Astrocyte of the cerebellum (primary cell): ENCODE measurements around the gene TP53AIP1.

Source experiments
- DNase-seq: peaks from one replicate; pipeline ENCODE4 v3.0.0-alpha.2; 2011; ENCODE audit warnings: low read depth
- H3K4me3 ChIP-seq: 2 replicates; pipeline ENCODE4 v1.5.1; 2011; ENCODE audit warnings: mild to moderate bottlenecking, low read depth, low read length, moderate library complexity
- in situ Hi-C: cut with HindIII; loops from 2 replicates; pipeline ENCODE4 v1.10.0; 2017; ENCODE audit warnings: low sequenced_read_pairs
- TF ChIP-seq, protein P1 (sequence below): IDR thresholded peaks from 2 replicates; pipeline ENCODE4 v1.5.1; 2012; ENCODE audit warnings: low read length, low read depth, moderate library complexity, mild to moderate bottlenecking; ENCODE audit errors: missing control alignments

TP53AIP1 gene

DNA sequence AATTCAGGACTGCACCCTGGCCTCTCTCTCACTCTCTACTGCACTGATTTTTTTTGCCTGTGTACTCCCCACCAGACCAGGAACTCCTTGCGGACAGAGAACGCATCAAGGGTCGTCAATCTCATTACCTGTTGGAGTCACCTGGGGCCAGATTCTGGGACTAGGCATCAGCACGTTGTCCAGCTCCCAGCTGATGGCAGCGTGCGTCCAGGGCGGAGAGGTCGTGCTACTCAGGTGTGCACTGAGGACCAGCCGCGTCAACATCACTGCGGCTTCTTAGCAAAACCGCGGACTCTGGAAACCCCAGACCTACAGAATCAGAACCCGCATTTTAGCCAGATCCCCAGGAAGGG is 38.4 kb downstream of the TP53AIP1 start:
- no peak for DNase-seq
- TF ChIP-seq, protein P1, sequence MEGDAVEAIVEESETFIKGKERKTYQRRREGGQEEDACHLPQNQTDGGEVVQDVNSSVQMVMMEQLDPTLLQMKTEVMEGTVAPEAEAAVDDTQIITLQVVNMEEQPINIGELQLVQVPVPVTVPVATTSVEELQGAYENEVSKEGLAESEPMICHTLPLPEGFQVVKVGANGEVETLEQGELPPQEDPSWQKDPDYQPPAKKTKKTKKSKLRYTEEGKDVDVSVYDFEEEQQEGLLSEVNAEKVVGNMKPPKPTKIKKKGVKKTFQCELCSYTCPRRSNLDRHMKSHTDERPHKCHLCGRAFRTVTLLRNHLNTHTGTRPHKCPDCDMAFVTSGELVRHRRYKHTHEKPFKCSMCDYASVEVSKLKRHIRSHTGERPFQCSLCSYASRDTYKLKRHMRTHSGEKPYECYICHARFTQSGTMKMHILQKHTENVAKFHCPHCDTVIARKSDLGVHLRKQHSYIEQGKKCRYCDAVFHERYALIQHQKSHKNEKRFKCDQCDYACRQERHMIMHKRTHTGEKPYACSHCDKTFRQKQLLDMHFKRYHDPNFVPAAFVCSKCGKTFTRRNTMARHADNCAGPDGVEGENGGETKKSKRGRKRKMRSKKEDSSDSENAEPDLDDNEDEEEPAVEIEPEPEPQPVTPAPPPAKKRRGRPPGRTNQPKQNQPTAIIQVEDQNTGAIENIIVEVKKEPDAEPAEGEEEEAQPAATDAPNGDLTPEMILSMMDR = no peak
- in situ Hi-C loops = no loop called here
- H3K4me3 ChIP-seq = no peak overlapping the region

DNA sequence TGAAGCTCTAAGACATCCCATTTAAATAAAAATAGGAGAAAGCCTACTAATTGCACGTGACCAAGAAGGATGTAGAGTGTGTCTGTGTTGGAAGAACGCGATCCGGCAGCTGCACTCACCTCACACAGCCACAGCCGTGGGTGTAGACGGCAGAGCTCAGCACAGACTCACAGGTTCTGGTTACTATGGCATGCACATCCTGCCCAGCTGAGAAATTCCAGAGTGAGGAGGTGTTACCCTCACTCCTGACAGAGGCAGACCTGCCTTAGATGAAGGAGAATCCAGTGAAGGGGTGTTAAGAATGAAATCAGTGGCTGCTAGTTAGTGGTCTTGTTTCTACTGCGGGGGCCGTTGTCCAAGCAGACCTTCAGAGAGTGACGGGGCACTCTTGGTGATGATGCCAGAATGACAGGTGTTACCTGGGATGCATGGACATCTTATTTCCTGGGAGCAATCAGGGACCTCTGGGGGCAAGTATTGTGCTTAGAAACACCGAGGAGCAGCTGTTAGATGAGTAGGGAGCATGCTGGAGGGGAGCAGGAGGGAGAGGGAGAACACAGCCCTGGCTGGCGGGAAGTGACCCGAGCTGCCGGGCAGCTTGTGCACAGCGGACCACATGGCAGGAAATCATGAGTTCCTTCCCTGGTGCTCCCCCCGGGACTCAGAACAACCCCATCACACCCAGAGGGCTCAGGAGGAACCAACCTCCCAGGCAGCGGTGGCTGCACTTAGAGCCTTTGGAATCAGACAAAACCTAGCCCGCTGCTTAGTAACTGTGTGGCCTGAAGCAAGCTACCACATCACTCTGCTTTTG is 39.2 kb downstream of the TP53AIP1 start:
- TF ChIP-seq, protein P1 = no peak
- no peak for DNase-seq
- H3K4me3 ChIP-seq = no peak overlapping the region
- in situ Hi-C loops = no loop called here

DNA sequence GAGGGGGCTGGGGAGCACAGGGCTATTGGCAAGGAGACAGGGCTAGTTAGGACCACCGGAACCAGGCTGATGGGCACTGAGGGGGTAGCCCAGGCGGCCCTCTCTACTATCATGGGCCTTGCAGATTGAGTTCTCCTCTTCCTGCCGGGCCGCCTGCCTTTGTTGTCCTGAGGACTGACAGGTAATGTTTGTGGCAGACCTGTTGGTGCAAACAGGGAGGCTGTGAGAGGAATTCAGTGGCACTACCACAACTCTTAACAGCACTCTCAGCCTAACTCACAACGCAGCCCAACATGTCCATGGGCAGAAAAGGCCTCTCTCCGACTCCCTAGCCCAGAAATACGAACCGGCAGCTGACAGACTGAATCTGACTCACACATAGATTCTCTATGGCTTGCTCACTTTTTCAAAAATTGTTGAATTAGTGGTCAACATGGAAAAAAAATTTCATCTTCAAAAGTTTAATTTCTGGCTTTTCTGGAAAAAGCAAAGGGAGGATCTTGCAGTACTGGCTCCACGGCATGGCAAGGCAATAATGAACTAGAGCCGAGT is 40.1 kb downstream of the TP53AIP1 start:
- in situ Hi-C loops = no loop called here
- no peak overlapping the region for H3K4me3 ChIP-seq
- TF ChIP-seq, protein P1 = no peak
- no peak for DNase-seq

DNA sequence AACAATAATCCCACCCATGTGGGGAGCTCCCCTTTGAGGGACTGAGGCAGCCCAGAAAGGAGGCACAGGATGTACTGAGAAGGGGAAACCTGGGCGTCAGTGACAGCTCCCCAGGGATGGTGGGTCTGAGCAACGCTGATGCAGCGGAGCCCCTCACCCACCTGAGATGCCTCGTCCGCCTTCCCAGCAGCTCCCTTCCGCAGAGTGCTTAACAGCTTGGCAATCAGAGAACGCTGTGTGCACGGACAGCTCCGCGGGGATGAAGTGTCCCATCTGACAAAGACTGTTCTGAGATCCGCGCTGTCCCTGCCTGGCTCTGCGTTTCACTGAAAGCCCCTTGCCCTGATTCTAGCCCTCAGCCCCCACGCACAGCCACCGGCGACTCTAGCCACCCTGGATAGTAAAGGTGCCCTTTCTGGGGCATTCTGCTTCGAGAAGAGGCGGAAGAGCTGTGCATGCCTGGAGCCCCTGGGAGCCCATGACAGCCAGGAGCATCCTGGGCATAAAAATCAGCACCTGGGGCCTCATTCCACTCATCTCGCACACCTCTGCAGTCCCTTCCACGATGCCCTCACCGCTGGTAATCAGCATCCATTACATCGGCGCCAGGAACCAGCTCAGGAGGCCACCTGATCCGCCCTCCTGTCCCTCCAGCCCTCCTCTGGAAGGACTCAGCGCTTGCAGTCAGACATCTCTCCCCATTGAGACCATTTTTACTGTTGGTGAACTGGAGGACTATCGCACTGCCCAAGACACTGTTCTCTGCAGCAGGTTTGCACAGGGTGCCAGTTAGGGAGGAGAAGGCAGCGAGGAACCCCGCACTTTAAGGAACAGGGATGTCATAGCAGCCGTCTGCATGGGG is 40.8 kb downstream of the TP53AIP1 start:
- TF ChIP-seq, protein P1 = no peak
- in situ Hi-C loops = no loop called here
- no peak for DNase-seq
- no peak overlapping the region for H3K4me3 ChIP-seq

DNA sequence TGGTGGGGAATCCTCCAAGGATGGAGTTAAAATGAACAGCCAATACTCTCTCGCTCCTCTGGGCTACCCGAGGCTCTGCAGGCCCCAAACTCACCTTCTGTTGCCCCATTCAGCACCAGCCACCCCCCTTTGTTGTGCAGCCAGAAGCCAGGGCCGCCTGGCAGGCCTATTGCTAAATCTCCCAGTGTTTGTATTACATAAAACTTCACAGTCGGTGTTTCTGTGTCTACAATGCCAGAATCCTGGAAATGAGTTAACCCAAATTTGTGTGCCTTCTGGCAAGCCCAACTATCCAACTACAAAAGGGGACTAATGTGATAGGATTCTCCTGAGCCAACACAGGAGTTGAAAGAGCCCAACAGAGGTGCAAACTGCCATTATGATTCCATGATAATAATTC is 42.2 kb downstream of the TP53AIP1 start:
- TF ChIP-seq, protein P1 = no peak
- no peak for DNase-seq
- in situ Hi-C loops = no loop called here
- no peak overlapping the region for H3K4me3 ChIP-seq

DNA sequence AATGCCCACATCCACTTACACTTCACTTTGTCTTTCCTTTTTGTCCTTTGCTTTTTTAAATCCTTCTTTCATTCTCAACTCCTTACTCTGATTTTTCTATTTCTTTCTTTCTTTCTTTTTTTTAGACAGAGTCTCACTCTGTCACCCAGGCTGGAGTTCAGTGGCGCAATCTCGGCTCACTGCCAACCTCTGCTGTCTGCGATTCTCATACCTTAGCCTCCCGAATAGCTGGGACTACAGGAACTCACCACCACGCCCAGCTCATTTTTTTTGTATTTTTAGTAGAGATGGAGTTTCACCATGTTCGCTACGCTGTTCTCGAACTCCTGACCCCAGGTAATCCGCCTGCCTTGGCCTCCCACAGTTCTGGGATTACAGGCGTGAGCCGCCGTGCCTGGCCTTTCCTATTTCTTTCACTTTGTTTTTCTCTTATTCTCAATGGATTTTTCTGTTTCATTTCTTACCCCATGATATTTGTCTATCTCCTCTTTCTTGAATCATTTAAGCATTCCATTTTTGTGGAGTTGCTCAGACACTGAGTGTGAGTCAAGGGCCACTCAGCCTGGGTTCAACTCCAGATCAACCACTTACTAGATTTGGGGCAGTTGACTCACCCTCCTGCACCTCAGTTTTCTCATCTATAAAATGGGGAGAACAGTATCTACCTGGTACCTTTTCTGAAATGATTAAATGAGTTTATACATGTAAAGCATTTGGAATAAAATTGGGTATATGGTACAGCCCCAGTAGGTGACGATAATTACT is 43.9 kb downstream of the TP53AIP1 start:
- H3K4me3 ChIP-seq = no peak overlapping the region
- TF ChIP-seq, protein P1 = no peak
- in situ Hi-C loops = loop anchor here (25.0 kb wide), 1 partner anchor 439 kb away; no protein-coding TSS in a partner anchor
- no peak for DNase-seq
